IMR-90 (cell line): ENCODE data around the gene DLL4. TPM values are rescaled to one million over a fixed set of nuclear protein-coding genes. Genes with fewer than 3 reads are reported as not detected.

Source experiments
- ATAC-seq: fragments of 200-7000 bp; cut with Tn5 transposase; 2 replicates; pipeline ENCODE4 v1.9.1; 2020; ENCODE audit warnings: low read depth, mild to moderate bottlenecking, moderate library complexity
- BruUV-seq: library from RNA; stranded (reverse); fragments of 400-500 nt; replicated peaks from 2 replicates; lab custom pipeline; 2021; lab: Mats Ljungman, UMichigan
- CTCF ChIA-PET: fragments of 300-600 bp; formaldehyde crosslinking; extraction: SDS; loops from one replicate; lab custom pipeline; 2021; ENCODE audit warnings: antibody characterized with exemption; lab: Yijun Ruan, JAX
- POLR2A ChIA-PET: fragments of 300-600 bp; sonication (Branson Sonifier 250); formaldehyde crosslinking; loops from one replicate; lab custom pipeline; 2022; ENCODE audit warnings: antibody characterized with exemption; ENCODE audit not compliant: unreplicated experiment; lab: Charles Lee
- DNase-seq: peaks from one replicate; pipeline ENCODE4 v3.0.0; 2013
- H2AFZ ChIP-seq: replicated peaks from 2 replicates; pipeline ENCODE3; 2013; ENCODE audit warnings: low read length, mild to moderate bottlenecking; ENCODE audit not compliant: poor library complexity
- H2AK5ac ChIP-seq: 2 replicates; pipeline ENCODE4 v1.6.1; 2013; ENCODE audit warnings: low read depth, low read length, inconsistent platforms
- H2AK9ac ChIP-seq: replicated peaks from 2 replicates; pipeline ENCODE3; 2013; ENCODE audit warnings: mild to moderate bottlenecking, low read depth, low read length, moderate library complexity; ENCODE audit not compliant: poor library complexity
- H2BK120ac ChIP-seq: 2 replicates; pipeline ENCODE4 v1.6.1; 2013; ENCODE audit warnings: low read depth, low read length, inconsistent platforms
- H2BK15ac ChIP-seq: 3 replicates; pipeline ENCODE4 v1.6.1; 2013; ENCODE audit warnings: low read depth, low read length, inconsistent platforms
- H2BK20ac ChIP-seq: 2 replicates; pipeline ENCODE4 v1.6.1; 2013; ENCODE audit warnings: low read depth, mild to moderate bottlenecking, inconsistent platforms, low read length, moderate library complexity
- H2BK5ac ChIP-seq: 2 replicates; pipeline ENCODE4 v1.6.1; 2013; ENCODE audit warnings: mild to moderate bottlenecking, low read depth, low read length, inconsistent platforms; ENCODE audit not compliant: poor library complexity, severe bottlenecking
- H3K14ac ChIP-seq: replicated peaks from 2 replicates; pipeline ENCODE4 v1.6.1; 2013; ENCODE audit warnings: low read depth, low read length, inconsistent platforms
- H3K18ac ChIP-seq: 2 replicates; pipeline ENCODE4 v1.6.1; 2013; ENCODE audit warnings: low read depth, low read length, control low read depth
- H3K23ac ChIP-seq: 2 replicates; pipeline ENCODE4 v1.6.1; 2013; ENCODE audit warnings: low read depth, low read length, inconsistent platforms
- H3K27ac ChIP-seq: 2 replicates; pipeline ENCODE4 v1.5.1; 2013; ENCODE audit warnings: mild to moderate bottlenecking, control low read depth, low read length; ENCODE audit not compliant: insufficient read depth
- H3K27me3 ChIP-seq: 2 replicates; pipeline ENCODE4 v1.6.1; 2013; ENCODE audit warnings: low read length; ENCODE audit not compliant: control insufficient read depth, insufficient read depth
- H3K36me3 ChIP-seq: 2 replicates; pipeline ENCODE4 v1.6.1; 2013; ENCODE audit warnings: low read length, mixed read lengths; ENCODE audit not compliant: control insufficient read depth, insufficient read depth
- H3K4ac ChIP-seq: 2 replicates; pipeline ENCODE4 v1.6.1; 2013; ENCODE audit warnings: low read depth, low read length, inconsistent platforms
- H3K4me1 ChIP-seq: 2 replicates; pipeline ENCODE4 v1.6.1; 2013; ENCODE audit warnings: low read length, mixed read lengths; ENCODE audit not compliant: control insufficient read depth, insufficient read depth
- H3K4me2 ChIP-seq: 2 replicates; pipeline ENCODE4 v1.6.1; 2013; ENCODE audit warnings: low read depth, mild to moderate bottlenecking, control low read depth, low read length, moderate library complexity
- H3K4me3 ChIP-seq: 2 replicates; pipeline ENCODE4 v1.5.1; 2013; ENCODE audit warnings: low read depth, mild to moderate bottlenecking, control low read depth, low read length, moderate library complexity; ENCODE audit not compliant: insufficient read depth
- H3K56ac ChIP-seq: 2 replicates; pipeline ENCODE4 v1.6.1; 2013; ENCODE audit warnings: low read length, inconsistent platforms; ENCODE audit not compliant: insufficient read depth; ENCODE audit errors: extremely low read depth
- H3K79me1 ChIP-seq, 2 experiments: 2 replicates each; pipeline ENCODE4 v1.6.1; 2013; ENCODE audit warnings: low read length in 2 of 2, inconsistent platforms in 1 of 2, low read depth in 1 of 2
- H3K9ac ChIP-seq: 2 replicates; pipeline ENCODE4 v1.6.1; 2013; ENCODE audit warnings: low read depth, low read length, control low read depth
- H3K9me1 ChIP-seq: 2 replicates; pipeline ENCODE4 v1.6.1; 2013; ENCODE audit warnings: low read length, inconsistent platforms; ENCODE audit not compliant: insufficient read depth
- H3K9me3 ChIP-seq: 2 replicates; pipeline ENCODE4 v1.6.1; 2013; ENCODE audit warnings: low read length; ENCODE audit not compliant: control insufficient read depth, insufficient read depth
- H4K20me1 ChIP-seq: 2 replicates; pipeline ENCODE4 v1.6.1; 2013; ENCODE audit warnings: low read length, inconsistent platforms; ENCODE audit not compliant: insufficient read depth
- H4K5ac ChIP-seq: 2 replicates; pipeline ENCODE4 v1.6.1; 2013; ENCODE audit warnings: mild to moderate bottlenecking, low read depth, low read length, control low read depth
- H4K8ac ChIP-seq, 2 experiments: 2 replicates each; pipeline ENCODE4 v1.6.1; 2013; ENCODE audit warnings: low read depth in 2 of 2, low read length in 2 of 2, control low read depth in 1 of 2, inconsistent platforms in 1 of 2
- H4K91ac ChIP-seq: 2 replicates; pipeline ENCODE4 v1.6.1; 2013; ENCODE audit warnings: low read depth, low read length, inconsistent platforms; ENCODE audit not compliant: insufficient read depth
- BHLHE40 ChIP-seq: fragments of 150-350 bp; IDR thresholded peaks from 2 replicates; pipeline ENCODE4 v1.6.1; 2016; ENCODE audit warnings: mild to moderate bottlenecking, low read depth, low read length
- CHD1 ChIP-seq: IDR thresholded peaks from 2 replicates; pipeline ENCODE4 v1.6.1; 2012; ENCODE audit warnings: low read depth, low read length, improper control_type of control experiment
- CTCF ChIP-seq: conservative IDR thresholded peaks from 2 replicates; pipeline ENCODE4 v1.5.1; 2012; ENCODE audit warnings: mild to moderate bottlenecking, low read depth, low read length, improper control_type of control experiment
- ELK1 ChIP-seq: fragments of 150-350 bp; IDR thresholded peaks from 2 replicates; pipeline ENCODE4 v1.6.1; 2016; ENCODE audit warnings: low read depth, mild to moderate bottlenecking, low read length, moderate library complexity, borderline replicate concordance
- FOS ChIP-seq: fragments of 150-350 bp; IDR thresholded peaks from 2 replicates; pipeline ENCODE4 v1.6.1; 2016; ENCODE audit warnings: low read depth, low read length
- MAZ ChIP-seq: IDR thresholded peaks from 2 replicates; pipeline ENCODE4 v1.6.1; 2012; ENCODE audit warnings: low read depth, mild to moderate bottlenecking, low read length, improper control_type of control experiment, moderate library complexity, borderline replicate concordance
- MXI1 ChIP-seq: IDR thresholded peaks from 2 replicates; pipeline ENCODE4 v1.6.1; 2012; ENCODE audit warnings: low read depth, mild to moderate bottlenecking, low read length, moderate library complexity, borderline replicate concordance
- NFE2L2 ChIP-seq: fragments of 150-350 bp; IDR thresholded peaks from 2 replicates; pipeline ENCODE4 v1.6.1; 2016; ENCODE audit warnings: low read depth, mild to moderate bottlenecking, low read length
- POLR2A ChIP-seq: IDR thresholded peaks from 2 replicates; pipeline ENCODE4 v1.6.1; 2012; ENCODE audit warnings: mild to moderate bottlenecking, low read depth, low read length
- RCOR1 ChIP-seq: IDR thresholded peaks from 2 replicates; pipeline ENCODE4 v1.6.1; 2012; ENCODE audit warnings: mild to moderate bottlenecking, low read length, improper control_type of control experiment; ENCODE audit not compliant: insufficient replicate concordance
- SMC3 ChIP-seq: fragments of 150-350 bp; IDR thresholded peaks from 2 replicates; pipeline ENCODE4 v1.6.1; 2016; ENCODE audit warnings: low read depth, mild to moderate bottlenecking, antibody characterized with exemption, low read length, moderate library complexity
- USF2 ChIP-seq: fragments of 150-350 bp; IDR thresholded peaks from 2 replicates; pipeline ENCODE4 v1.6.1; 2017; ENCODE audit warnings: mild to moderate bottlenecking, antibody characterized with exemption, low read length, low read depth
- WGBS, 2 experiments: methylation state at CpG; one replicate each; pipeline versions ENCODE4 v1.1.5 to v1.1.7; 2013; ENCODE audit warnings: missing lambda C conversion rate in 2 of 2; ENCODE audit not compliant: insufficient read length in 1 of 2; ENCODE audit errors: extremely low coverage in 2 of 2; 5-methylcytosine and 5-hydroxymethylcytosine counted together
- dilution Hi-C: fragments of 300-500 bp; cut with HindIII; formaldehyde crosslinking; loops from one replicate; pipeline ENCODE4 v1.14.3; 2018; ENCODE audit warnings: low sequenced_read_pairs; ENCODE audit not compliant: unreplicated experiment
- in situ Hi-C: fragments of 300-500 bp; cut with MboI; formaldehyde crosslinking; loops from 3 replicates; pipeline ENCODE4 v1.14.3; 2019; ENCODE audit warnings: low sequenced_read_pairs, inconsistent platforms, mixed read lengths
- intact Hi-C: fragments of 100-400 bp; cut with micrococcal nuclease; formaldehyde crosslinking; loops from 2 replicates; pipeline ENCODE4 v1.10.0; 2022
- polyA plus RNA-seq, 3 experiments: library from polyadenylated mRNA; depleted of rRNA; stranded (reverse); fragments of >200 nt; gene quantifications; 2 replicates each; pipeline ENCODE4 v1.2.3, GENCODE V29; 2012; ENCODE audit warnings: low replicate concordance in 1 of 3
- total RNA-seq: library from RNA; depleted of rRNA; stranded (reverse); fragments of >200 nt; gene quantifications from 2 replicates; pipeline ENCODE4 v1.2.3, GENCODE V29; 2012

Gene DLL4
- total and polyA plus RNA-seq, 2 of the 4 experiments (the other 2 are of a cell fraction): 1.8 to 3.4 TPM

GRCh38 chr15:40941528-40942336 lies 12.6 kb downstream of the DLL4 start:
- Histone ChIP-seq H2BK15ac (peak overlapping the region; percentile 97; the same call in 2 of the 3 replicates), H4K20me1 (no peaks in the 10 kb centered on the region; the same call in 1 of the 2 replicates), H2AFZ (peak overlapping the region; percentile 96), H3K36me3 (peaks cover 4% of the 10 kb centered on the region), H4K5ac (peak overlapping the region; percentile 80), H3K14ac (peak overlapping the region; percentile 94), H3K4me3 (peak overlapping the region; percentile 30), H3K23ac (peak overlapping the region; percentile 82; the same call in 1 of the 2 replicates), H2BK120ac (peak overlapping the region; percentile 78), H3K4ac (peak overlapping the region; percentile 87), H3K27me3 (no peaks in the 10 kb centered on the region), H2AK9ac (peak overlapping the region; percentile 98), H3K9me3 (no peaks in the 10 kb centered on the region), H3K9me1 (peaks cover 21% of the 10 kb centered on the region), H3K79me1 (peaks cover 14 to 34% of the 10 kb centered on the region in 2 experiments; a peak in 3 of 4 replicates), H3K27ac (peak overlapping the region; percentile 82), H3K4me2 (peak overlapping the region; percentile 66), H3K4me1 (peaks cover 21% of the 10 kb centered on the region), H4K91ac (peak overlapping the region; percentile 88), H2AK5ac (peak overlapping the region; percentile 92), H3K9ac (peak overlapping the region; percentile 59), H3K18ac (peak overlapping the region; percentile 69), H3K56ac (peak overlapping the region; percentile 68), H2BK5ac (peak overlapping the region; percentile 83), H2BK20ac (peak overlapping the region; percentile 19; the same call in 1 of the 2 replicates), H4K8ac (peak overlapping the region; percentile 90 to 96)
- peak; percentile 73 for DNase-seq
- WGBS, 2 experiments: no CpG with 5 or more reads among the region's 92 CpGs
- intact Hi-C loops: loop anchor here (1.0 to 5.0 kb wide), 2 partner anchors 37 to 81 kb away; no protein-coding TSS in a partner anchor
- peak; percentile 89 for ATAC-seq
- ChIA-PET POLR2A (interaction anchor here (0.6 to 1.3 kb wide), 6 partner anchors 11 to 80 kb away, joined by 3 to 6 read pairs (median 3); partner anchors contain the start of gene CHAC1), CTCF (interaction anchor here (0.6 to 3.6 kb wide), 20 partner anchors 11 to 1924 kb away, joined by 3 to 39 read pairs (median 5); partner anchors contain the start of genes CHAC1 and DLL4)
- in situ Hi-C loops: loop anchor here (5.0 kb wide), 1 partner anchor 81 kb away; no protein-coding TSS in a partner anchor
- no TSS peak for BruUV-seq
- dilution Hi-C loops: no loop called here
- TF ChIP-seq BHLHE40: no peak
- TF ChIP-seq POLR2A: peak; percentile 75
- TF ChIP-seq RCOR1: no peak
- no peak for TF ChIP-seq CHD1
- no peak for TF ChIP-seq NFE2L2
- peak; percentile 84 for TF ChIP-seq CTCF
- TF ChIP-seq SMC3: peak; percentile 73
- peak; percentile 88 for TF ChIP-seq USF2
- TF ChIP-seq MAZ: peak; percentile 96; the same call in 1 of the 2 replicates
- 0 out of 2 replicates have a peak, but pooled peaks have one; percentile 7 for TF ChIP-seq FOS
- peak; percentile 62; the same call in 1 of the 2 replicates for TF ChIP-seq MXI1
- no peak for TF ChIP-seq ELK1
